Esophagus squamous epithelium (tissue), 5 donors: ENCODE results near the gene LAMTOR4. TPM values are rescaled to one million over a fixed set of nuclear protein-coding genes. Genes with fewer than 3 reads are reported as not detected.

Experiments used
- DNase-seq: peaks from one replicate; lab custom pipeline; 2025; lab: John Stamatoyannopoulos, UW
- H3K27ac ChIP-seq, 4 donors: fragments of 200-600 bp; sonication (generic); one replicate each; pipeline ENCODE4 v1.5.1; 2016 to 2019; ENCODE audit warnings: mild to moderate bottlenecking in 1 of 4
- H3K27me3 ChIP-seq, 4 donors: fragments of 200-600 bp; sonication (generic); 1 replicate in 3 of 4; 2 replicates in 1 of 4; pipeline versions ENCODE4 v1.5.1 to v1.6.0; 2017 to 2021; ENCODE audit warnings: antibody characterized with exemption in 1 of 4
- H3K36me3 ChIP-seq, 3 donors: fragments of 200-600 bp; sonication (generic); one replicate each; pipeline ENCODE4 v1.5.1; 2016 to 2019
- H3K4me1 ChIP-seq, 3 donors: fragments of 200-600 bp; sonication (generic); one replicate each; pipeline ENCODE4 v1.5.1; 2017 to 2019
- H3K4me3 ChIP-seq, 4 donors: fragments of 200-600 bp; sonication (generic); 1 replicate in 3 of 4; 2 replicates in 1 of 4; pipeline ENCODE4 v1.5.1; 2016 to 2019; ENCODE audit warnings: mild to moderate bottlenecking in 2 of 4, moderate library complexity in 1 of 4
- H3K9me3 ChIP-seq, 3 donors: fragments of 200-600 bp; sonication (generic); one replicate each; pipeline ENCODE4 v1.5.1; 2016 to 2019
- CTCF ChIP-seq, 6 experiments: fragments of 450-650 bp in 4 of 6; fragments of 200-600 bp in 2 of 6; sonication (generic) in 2 of 6; IDR thresholded peaks; one replicate each; pipeline ENCODE4 v1.5.1; 2016 to 2019; ENCODE audit warnings: antibody characterized with exemption in 6 of 6, mild to moderate bottlenecking in 4 of 6, moderate library complexity in 4 of 6
- POLR2A ChIP-seq, 4 donors: fragments of 450-650 bp; IDR thresholded peaks; one replicate each; pipeline ENCODE4 v1.6.1; 2017; ENCODE audit warnings: antibody characterized with exemption in 4 of 4, mild to moderate bottlenecking in 4 of 4, moderate library complexity in 3 of 4
- WGBS, 2 donors: methylation state at CpG; one replicate each; pipeline ENCODE4 v1.1.5; 2018; 5-methylcytosine and 5-hydroxymethylcytosine counted together
- intact Hi-C: fragments of 100-400 bp; cut with DNase I; formaldehyde crosslinking; loops from one replicate; pipeline ENCODE4 v1.15.0; 2022
- total RNA-seq, 4 donors: library from RNA; depleted of rRNA; stranded (reverse); fragments of >200 nt; gene quantifications; one replicate each; pipeline ENCODE4 v1.1.0, GENCODE V29; 2016
- donor health status: DM: yes; HTN: yes; CAD: no.

LAMTOR4 gene
- 100 to 1,000 TPM in 1 of 4 donors, 10 to 100 TPM in 3; 71.8 to 138 (median 86.7) TPM for total RNA-seq

GRCh38 chr7:100148559-100149328 lies at the start of gene LAMTOR4:
TSS of gene LAMTOR4 (plus strand) at chr7:100148918. CDS start at chr7:100148973, 55 bp downstream.
- WGBS, 2 donors = 0% methylated on average over 7 to 8 of the region's 46 CpGs
- peaks cover 6 to 52% (median 24%) of the 10 kb centered on the region in 3 donors for H3K4me1 ChIP-seq
- intact Hi-C loops = no loop called here

GRCh38 chr7:100099452-100099851 lies 49.3 kb upstream of the LAMTOR4 start:
- 51 to 65% methylated on average over 12 of the region's 12 CpGs for whole genome bisulfite sequencing, 2 donors
- H3K9me3 ChIP-seq = no peaks in the 10 kb centered on the region
- DNase-seq = no peak
- no peaks in the 10 kb centered on the region for H3K27me3 ChIP-seq
- intact Hi-C loops = no loop called here
- peak overlapping the region; percentile 51 to 94 (median 76) for H3K4me3 ChIP-seq
- TF ChIP-seq CTCF (IDR thresholded peaks at IDR 0.05) = no peak
- H3K27ac ChIP-seq = peak overlapping the region; percentile 91 to 99 (median 98)
- H3K4me1 ChIP-seq = peaks cover 12 to 40% (median 12%) of the 10 kb centered on the region in 3 donors
- peaks cover 23 to 67% (median 50%) of the 10 kb centered on the region in 3 donors for H3K36me3 ChIP-seq

More at GRCh38 chr7:100148559-100149328, at the start of gene LAMTOR4:
- Histone ChIP-seq H3K4me3 (peak within 1 kb of the TSS; percentile 73 to 87 (median 76)), H3K27me3 (no peaks in the 10 kb centered on the region), H3K27ac (peak within 1 kb of the TSS; percentile 83 to 95 (median 91)), H3K36me3 (peaks cover 0 to 27% (median 0%) of the 10 kb centered on the region in 3 donors), H3K9me3 (no peaks in the 10 kb centered on the region)
- peak; percentile 98 for DNase-seq
- peak in 3 of 4 donors; percentile 44 to 92 (median 79) for TF ChIP-seq POLR2A (IDR thresholded peaks at IDR 0.05)
- no peak for TF ChIP-seq CTCF (IDR thresholded peaks at IDR 0.05)

- peaks cover 26 to 67% (median 50%) of the 10 kb centered on the region in 3 donors for H3K36me3 ChIP-seq
- peak overlapping the region; percentile 91 to 99 (median 98) for H3K27ac ChIP-seq
- H3K4me3 ChIP-seq = peak overlapping the region; percentile 51 to 94 (median 76)
- DNase-seq = peak; percentile 47
- peak in 1 of 6 experiments; percentile 12 for TF ChIP-seq CTCF (IDR thresholded peaks at IDR 0.05)
- TF ChIP-seq POLR2A (IDR thresholded peaks at IDR 0.05) = peak in 1 of 4 donors; percentile 53
- H3K27me3 ChIP-seq = no peaks in the 10 kb centered on the region
- H3K4me1 ChIP-seq = peaks cover 12 to 40% (median 12%) of the 10 kb centered on the region in 3 donors
- H3K9me3 ChIP-seq = no peaks in the 10 kb centered on the region
- intact Hi-C loops = no loop called here
- 0 to 2% methylated on average over 6 to 7 of the region's 61 CpGs for WGBS, 2 donors
These were observed 48.2 kb upstream of the LAMTOR4 start for GRCh38 chr7:100100420-100101015.

- H3K36me3 ChIP-seq = peaks cover 22 to 67% (median 46%) of the 10 kb centered on the region in 3 donors
- intact Hi-C loops = no loop called here
These were observed 47.5 kb upstream of the LAMTOR4 start, which contains the start of the genes AP4M1 and MCM7 for GRCh38 chr7:100101016-100101862. TSS of gene AP4M1 (plus strand) at chr7:100101643. CDS start at chr7:100101715, 72 bp downstream. TSS of gene MCM7 (minus strand) at chr7:100101397. CDS start at chr7:100101294, 103 bp downstream.

More at GRCh38 chr7:100101016-100101862, 47.5 kb upstream of the LAMTOR4 start, which contains the start of the genes AP4M1 and MCM7:
- 0 to 2% methylated on average over 4 to 18 of the region's 80 CpGs for WGBS, 2 donors
- TF ChIP-seq CTCF (IDR thresholded peaks at IDR 0.05) = peak in 2 of 6 experiments; percentile 2 to 6
- peak in 1 of 4 donors; percentile 28 for TF ChIP-seq POLR2A (IDR thresholded peaks at IDR 0.05)
- Histone ChIP-seq H3K27me3 (no peaks in the 10 kb centered on the region), H3K9me3 (no peaks in the 10 kb centered on the region), H3K4me1 (peaks cover 12 to 40% (median 12%) of the 10 kb centered on the region in 3 donors), H3K27ac (peak within 1 kb of the TSS; percentile 91 to 99 (median 98)), H3K4me3 (peak within 1 kb of the TSS; percentile 51 to 94 (median 76))
- peak; percentile 89 for DNase-seq
